Measurements from ENCODE around the gene BNC2.

Gene BNC2

GRCh38 chr9:16602494-16602893 lies 268.0 kb downstream of the BNC2 start:
- DNase-seq (ENCODE audit: low read depth in 2 of 2, low spot score in 1 of 2): no peak

- no peak for DNase-seq (ENCODE audit: low read depth in 2 of 2, low spot score in 1 of 2)
Measured at GRCh38 chr9:16601991-16602390, 268.5 kb downstream of the BNC2 start.

GRCh38 chr9:16598316-16598715 lies 272.2 kb downstream of the BNC2 start:
- DNase-seq (ENCODE audit: low read depth in 2 of 2, low spot score in 1 of 2): no peak

- no peak for DNase-seq (ENCODE audit: low read depth in 2 of 2, low spot score in 1 of 2)
Measured at GRCh38 chr9:16597136-16597535, 273.3 kb downstream of the BNC2 start.

- no peak for DNase-seq (ENCODE audit: low read depth in 2 of 2, low spot score in 1 of 2)
Measured at GRCh38 chr9:16595227-16595626, 275.2 kb downstream of the BNC2 start.

GRCh38 chr9:16594787-16595186 lies 275.7 kb downstream of the BNC2 start:
- DNase-seq (ENCODE audit: low read depth in 2 of 2, low spot score in 1 of 2): no peak

GRCh38 chr9:16593746-16594145 lies 276.7 kb downstream of the BNC2 start:
- DNase-seq (ENCODE audit: low read depth in 2 of 2, low spot score in 1 of 2): no peak

- DNase-seq (ENCODE audit: low read depth in 2 of 2, low spot score in 1 of 2): no peak
Measured at GRCh38 chr9:16591092-16591491, 279.4 kb downstream of the BNC2 start.

GRCh38 chr9:16585591-16585990 lies 284.9 kb downstream of the BNC2 start:
- no peak for DNase-seq (ENCODE audit: low read depth in 2 of 2, low spot score in 1 of 2)

GRCh38 chr9:16579872-16580432 lies 290.5 kb downstream of the BNC2 start:
- DNase-seq (ENCODE audit: low read depth in 2 of 2, low spot score in 1 of 2): no peak

- no peak for DNase-seq (ENCODE audit: low read depth in 2 of 2, low spot score in 1 of 2)
Measured at GRCh38 chr9:16575986-16576245, 294.6 kb downstream of the BNC2 start.

- no peak for DNase-seq (ENCODE audit: low read depth in 2 of 2, low spot score in 1 of 2)
Measured at GRCh38 chr9:16575142-16575985, 295.1 kb downstream of the BNC2 start.

- no peak for DNase-seq (ENCODE audit: low read depth in 2 of 2, low spot score in 1 of 2)
Measured at GRCh38 chr9:16572005-16572734, 298.3 kb downstream of the BNC2 start.

GRCh38 chr9:16571127-16571802 lies 299.2 kb downstream of the BNC2 start:
- no peak for DNase-seq (ENCODE audit: low read depth in 2 of 2, low spot score in 1 of 2)

- no peak for DNase-seq (ENCODE audit: low read depth in 2 of 2, low spot score in 1 of 2)
Measured at GRCh38 chr9:16563446-16563845, 307.0 kb downstream of the BNC2 start.

- no peak for DNase-seq (ENCODE audit: low read depth in 2 of 2, low spot score in 1 of 2)
Measured at GRCh38 chr9:16561121-16561520, 309.3 kb downstream of the BNC2 start.

- no peak for DNase-seq (ENCODE audit: low read depth in 2 of 2, low spot score in 1 of 2)
Measured at GRCh38 chr9:16559418-16560188, 310.9 kb downstream of the BNC2 start.

- no peak for DNase-seq (ENCODE audit: low read depth in 2 of 2, low spot score in 1 of 2)
Measured at GRCh38 chr9:16555802-16556201, 314.7 kb downstream of the BNC2 start.

GRCh38 chr9:16553869-16554540 lies 316.5 kb downstream of the BNC2 start:
- no peak for DNase-seq (ENCODE audit: low read depth in 2 of 2, low spot score in 1 of 2)

- no peak for DNase-seq (ENCODE audit: low read depth in 2 of 2, low spot score in 1 of 2)
Measured at GRCh38 chr9:16552252-16552651, 318.2 kb downstream of the BNC2 start.

GRCh38 chr9:16551692-16552091 lies 318.8 kb downstream of the BNC2 start:
- DNase-seq (ENCODE audit: low read depth in 2 of 2, low spot score in 1 of 2): no peak

Data from stimulated activated CD8-positive, alpha-beta memory T cell treated with anti-CD3 and anti-CD28 coated beads, Interleukin-4, amount 100 ng/mL, for 4 hours (primary cell).